ENCODE measurements around the gene KIAA1671. TPM values are rescaled to one million over a fixed set of nuclear protein-coding genes. Genes with fewer than 3 reads are reported as not detected.

Gene KIAA1671
- 10.9 TPM for polyA plus RNA-seq (2012; ENCODE audit: insufficient read length, low read depth)

GRCh38 chr22:24951942-24952836 lies at the start of gene KIAA1671:
KIAA1671 (plus strand) TSS chr22:24952716; CDS start chr22:25028000, 75,284 bp downstream.
- TF ChIP-seq REST (IDR thresholded peaks at IDR 0.05; ENCODE audit: insufficient read depth in 1 of 2, low read depth in 2 of 2, low read length in 2 of 2) (no peak), SIN3A (IDR thresholded peaks at IDR 0.05; ENCODE audit: borderline replicate concordance, insufficient read depth, low read length) (no peak), FOXP2 (optimal IDR thresholded peaks at IDR 0.05; ENCODE audit: borderline replicate concordance, extremely low read depth, extremely low read length, insufficient read depth) (peak; percentile 86)

GRCh38 chr22:24905909-24906308 lies 46.6 kb upstream of the KIAA1671 start:
- TF ChIP-seq POLR2AphosphoS5 (IDR thresholded peaks at IDR 0.05; ENCODE audit: low read depth, low read length) = no peak
- TF ChIP-seq TAF1 (IDR thresholded peaks at IDR 0.05; ENCODE audit: borderline replicate concordance, insufficient read depth, low read length) = no peak
- no peak for TF ChIP-seq FOXP2 (optimal IDR thresholded peaks at IDR 0.05; ENCODE audit: borderline replicate concordance, extremely low read depth, extremely low read length, insufficient read depth)
- TF ChIP-seq SIN3A (IDR thresholded peaks at IDR 0.05; ENCODE audit: borderline replicate concordance, insufficient read depth, low read length) = no peak
- TF ChIP-seq REST (IDR thresholded peaks at IDR 0.05; ENCODE audit: insufficient read depth in 1 of 2, low read depth in 2 of 2, low read length in 2 of 2) = no peak

GRCh38 chr22:24920029-24920428 lies 32.5 kb upstream of the KIAA1671 start:
- TF ChIP-seq SIN3A (IDR thresholded peaks at IDR 0.05; ENCODE audit: borderline replicate concordance, insufficient read depth, low read length) (no peak), TAF1 (IDR thresholded peaks at IDR 0.05; ENCODE audit: borderline replicate concordance, insufficient read depth, low read length) (no peak), FOXP2 (optimal IDR thresholded peaks at IDR 0.05; ENCODE audit: borderline replicate concordance, extremely low read depth, extremely low read length, insufficient read depth) (no peak), POLR2AphosphoS5 (IDR thresholded peaks at IDR 0.05; ENCODE audit: low read depth, low read length) (no peak), REST (IDR thresholded peaks at IDR 0.05; ENCODE audit: insufficient read depth in 1 of 2, low read depth in 2 of 2, low read length in 2 of 2) (no peak)

GRCh38 chr22:24925586-24926427 lies 26.7 kb upstream of the KIAA1671 start:
- TF ChIP-seq FOXP2 (optimal IDR thresholded peaks at IDR 0.05; ENCODE audit: borderline replicate concordance, extremely low read depth, extremely low read length, insufficient read depth) (no peak), POLR2AphosphoS5 (IDR thresholded peaks at IDR 0.05; ENCODE audit: low read depth, low read length) (no peak), REST (IDR thresholded peaks at IDR 0.05; ENCODE audit: insufficient read depth in 1 of 2, low read depth in 2 of 2, low read length in 2 of 2) (no peak), SIN3A (IDR thresholded peaks at IDR 0.05; ENCODE audit: borderline replicate concordance, insufficient read depth, low read length) (no peak)

Measured in PFSK-1 (cell line).